Stimulated activated CD4-positive, alpha-beta T cell treated with anti-CD3 and anti-CD28 coated beads, Interleukin-1b, Interleukin-23, amount 100 ng/mL, for 1 hour (primary cell): ENCODE results near the gene FAM241B.

Experiments
- DNase-seq, 2 donors: peaks; one replicate each; pipeline ENCODE4 v3.0.0-alpha.2; 2020; ENCODE audit warnings: low read depth in 2 of 2

FAM241B gene

GRCh38 chr10:69649786-69650550 lies 19.9 kb downstream of the FAM241B start:
- DNase-seq, result no peak

GRCh38 chr10:69650589-69651261 lies 20.7 kb downstream of the FAM241B start:
- no peak for DNase-seq

GRCh38 chr10:69651362-69651761 lies 21.3 kb downstream of the FAM241B start:
- no peak for DNase-seq

- DNase-seq, result no peak
Observed at GRCh38 chr10:69652111-69652856, 22.2 kb downstream of the FAM241B start.

- no peak for DNase-seq
Observed at GRCh38 chr10:69652857-69653199, 22.8 kb downstream of the FAM241B start.

GRCh38 chr10:69653561-69653960 lies 23.5 kb downstream of the FAM241B start:
- no peak for DNase-seq

- no peak for DNase-seq
Observed at GRCh38 chr10:69655124-69655867, 25.2 kb downstream of the FAM241B start.

- no peak for DNase-seq
Observed at GRCh38 chr10:69655868-69656555, 26.0 kb downstream of the FAM241B start.

- no peak for DNase-seq
Observed at GRCh38 chr10:69656742-69657269, 26.8 kb downstream of the FAM241B start.

- no peak for DNase-seq
Observed at GRCh38 chr10:69657430-69657829, 27.4 kb downstream of the FAM241B start.

GRCh38 chr10:69657866-69658265 lies 27.8 kb downstream of the FAM241B start:
- DNase-seq, result no peak

- DNase-seq, result no peak
Observed at GRCh38 chr10:69659241-69660038, 29.4 kb downstream of the FAM241B start.

GRCh38 chr10:69660296-69660695 lies 30.2 kb downstream of the FAM241B start:
- no peak for DNase-seq

- DNase-seq, result no peak
Observed at GRCh38 chr10:69661414-69662172, 31.5 kb downstream of the FAM241B start.

GRCh38 chr10:69662173-69662877 lies 32.3 kb downstream of the FAM241B start:
- no peak for DNase-seq

- DNase-seq, result no peak
Observed at GRCh38 chr10:69662901-69663300, 32.9 kb downstream of the FAM241B start.

GRCh38 chr10:69663369-69663947 lies 33.4 kb downstream of the FAM241B start:
- no peak for DNase-seq

GRCh38 chr10:69665474-69666320 lies 35.6 kb downstream of the FAM241B start:
- no peak for DNase-seq
